GM23248 (cell line): ENCODE measurements around the gene ZDHHC14.

Experiments
- EZH2 ChIP-seq: fragments of 200-600 bp; sonication (generic); IDR thresholded peaks from 2 replicates; pipeline ENCODE4 v1.6.1; 2018; ENCODE audit warnings: antibody characterized with exemption, mild to moderate bottlenecking; ENCODE audit not compliant: insufficient read depth, poor library complexity, severe bottlenecking
- EZH2phosphoT487 ChIP-seq: fragments of 200-600 bp; sonication (generic); IDR thresholded peaks from 2 replicates; pipeline ENCODE4 v1.6.1; 2018; ENCODE audit warnings: antibody characterized with exemption, moderate library complexity, mild to moderate bottlenecking, low read depth; ENCODE audit not compliant: insufficient read depth

- TF ChIP-seq EZH2 (no peak), EZH2phosphoT487 (no peak)
Observed at GRCh38 chr6:157505912-157506491, 125.0 kb downstream of the ZDHHC14 start.
